NCI-H460 (cell line): ENCODE measurements around the gene NEO1. TPM values are rescaled to one million over a fixed set of nuclear protein-coding genes. Genes with fewer than 3 reads are reported as not detected.
"Not testable (repeated sequence)": the region's sequence is repeated elsewhere in the genome, so short reads cannot be mapped to it uniquely, and the experiment has no call there.

ENCODE experiments used
- DNase-seq: peaks from one replicate; pipeline ENCODE4 v3.0.0-alpha.2; 2016; ENCODE audit warnings: low read depth; ENCODE audit errors: extremely low read depth
- total RNA-seq: library from RNA; depleted of rRNA; stranded (reverse); fragments of >200 nt; shearing (Covaris generic); gene quantifications from 2 replicates; pipeline ENCODE4 v1.2.3, GENCODE V29; 2014

Gene NEO1
- total RNA-seq, 1 experiment from 2014 or later, result 8.2 TPM

DNA sequence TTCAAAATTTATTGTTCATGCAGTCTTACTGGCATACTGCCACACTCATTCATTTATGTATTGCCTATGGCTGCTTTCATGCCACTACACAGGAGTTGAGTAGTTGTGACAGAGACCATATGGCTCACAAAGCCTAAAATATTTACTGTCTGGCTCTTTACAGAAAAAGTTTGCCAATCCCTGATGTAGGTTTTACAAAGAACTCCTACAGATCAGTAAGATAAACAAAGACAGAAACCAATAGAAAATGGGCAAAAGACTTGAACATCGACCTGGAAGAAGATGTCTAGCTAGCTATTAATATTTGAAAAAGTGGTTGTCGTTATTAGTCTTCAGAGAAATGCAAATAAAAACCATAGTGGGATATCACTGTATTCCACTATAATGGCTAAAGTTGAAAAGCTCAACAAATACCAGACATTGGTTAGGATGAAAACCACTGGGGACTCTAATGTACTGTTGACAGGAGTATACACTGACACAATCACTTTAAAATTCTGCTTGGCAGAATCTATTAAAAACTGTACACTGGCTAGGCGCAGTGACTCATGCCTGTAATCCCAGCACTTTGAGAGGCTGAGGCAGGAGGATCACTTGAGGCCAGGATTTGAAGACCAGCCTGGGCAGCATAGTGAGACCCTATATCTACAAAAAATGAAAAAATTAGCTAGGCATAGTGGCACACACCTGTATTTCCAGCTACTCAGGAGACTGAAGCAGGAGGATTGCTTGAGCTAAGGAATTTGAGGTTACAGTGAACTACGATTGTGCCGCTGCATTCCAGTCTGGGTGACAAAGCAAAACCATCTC, 87.7 kb downstream of the NEO1 start:
- no peak for DNase-seq

GRCh38 chr15:73141216-73141900, 89.1 kb downstream of the NEO1 start:
- DNase-seq, result no peak

- DNase-seq, result no peak
Observed at GRCh38 chr15:73142802-73143762, 90.8 kb downstream of the NEO1 start.

- no peak for DNase-seq
Observed at GRCh38 chr15:73143763-73144155, 91.5 kb downstream of the NEO1 start.

GRCh38 chr15:73146419-73146818, 94.2 kb downstream of the NEO1 start:
- DNase-seq, result no peak

GRCh38 chr15:73150831-73151230, 98.6 kb downstream of the NEO1 start:
- DNase-seq, result no peak

DNA sequence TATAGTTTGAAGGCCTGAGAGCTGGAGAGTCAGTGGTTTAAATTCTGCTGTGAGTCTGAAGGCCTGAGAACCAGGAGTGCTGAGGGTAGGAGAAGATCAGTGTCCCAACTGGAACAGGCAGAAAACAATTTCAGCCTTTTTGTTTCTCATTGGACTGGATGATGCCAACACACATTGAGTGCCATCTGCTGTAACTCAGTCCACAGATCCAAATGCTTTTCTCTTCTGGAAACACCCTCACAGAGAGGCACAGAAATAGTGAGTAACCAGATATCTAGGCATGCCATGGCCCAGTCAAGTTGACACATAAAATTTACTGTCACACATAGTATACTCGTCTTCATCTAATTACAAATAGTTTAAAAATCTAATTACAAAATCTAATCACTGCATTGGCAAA, 100.8 kb downstream of the NEO1 start:
- no peak for DNase-seq

GRCh38 chr15:73153447-73153846, 101.2 kb downstream of the NEO1 start:
- DNase-seq, result no peak

GRCh38 chr15:73156431-73157191, 104.3 kb downstream of the NEO1 start:
- no peak for DNase-seq

GRCh38 chr15:73161546-73161945, 109.3 kb downstream of the NEO1 start:
- DNase-seq, result no peak

DNA sequence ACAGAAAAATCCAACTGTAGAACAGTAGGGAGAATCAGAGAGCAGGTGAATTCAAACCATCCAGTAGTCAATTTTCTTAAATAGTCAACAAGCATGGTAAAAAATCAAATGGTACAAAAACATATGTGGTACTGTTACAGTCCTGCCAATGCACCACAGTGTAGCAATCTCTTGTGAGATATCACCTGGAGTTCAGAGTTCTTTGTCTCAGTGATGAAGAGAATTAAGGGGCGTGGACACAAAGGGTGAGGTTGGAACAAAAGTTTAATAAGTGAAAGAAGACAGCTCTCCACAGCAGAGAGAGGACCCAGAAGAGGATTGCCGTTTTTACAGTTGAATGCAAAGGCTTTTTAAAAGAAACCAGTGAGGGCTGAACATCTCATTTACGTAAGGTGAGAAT, 113.2 kb downstream of the NEO1 start:
- DNase-seq, result no peak

- no peak for DNase-seq
Observed at GRCh38 chr15:73165844-73166243, 113.6 kb downstream of the NEO1 start.

DNA sequence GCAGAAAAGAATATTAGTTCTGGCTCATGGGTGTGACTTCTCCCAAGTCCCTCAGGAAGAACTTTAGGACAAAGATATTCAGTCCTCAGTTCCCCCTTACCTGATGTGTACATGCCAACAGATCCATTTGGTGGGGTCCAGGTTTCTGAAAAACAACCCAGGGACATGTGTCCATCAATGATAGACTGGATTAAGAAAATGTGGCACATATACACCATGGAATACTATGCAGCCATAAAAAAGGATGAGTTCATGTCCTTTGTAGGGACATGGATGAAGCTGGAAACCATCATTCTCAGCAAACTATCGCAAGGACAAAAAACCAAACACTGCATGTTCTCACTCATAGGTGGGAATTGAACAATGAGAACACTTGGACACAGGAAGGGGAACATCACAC, 114.4 kb downstream of the NEO1 start:
- DNase-seq, result not testable (repeated sequence)

DNA sequence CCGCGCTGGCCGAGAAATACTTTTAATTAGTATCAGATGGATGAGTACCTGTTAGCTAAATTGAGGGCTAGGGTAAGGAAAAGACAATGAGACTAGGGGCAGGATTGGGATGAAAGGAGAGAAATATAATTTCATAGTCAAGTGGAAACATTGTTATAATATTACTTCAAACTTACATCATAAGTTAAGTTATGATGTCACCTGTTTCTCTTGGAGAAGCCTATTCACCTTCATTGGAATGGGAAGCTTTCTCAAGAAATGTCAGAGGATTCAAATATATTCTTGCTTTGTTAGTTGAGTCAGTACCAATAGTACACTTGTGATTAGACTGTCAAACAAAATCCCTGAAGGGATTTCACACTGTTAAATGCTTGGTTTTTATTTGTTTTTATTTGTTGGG, 116.2 kb downstream of the NEO1 start:
- DNase-seq, result no peak

GRCh38 chr15:73171711-73172110, 119.4 kb downstream of the NEO1 start:
- DNase-seq, result no peak

- no peak for DNase-seq
Observed at GRCh38 chr15:73172508-73172907, 120.2 kb downstream of the NEO1 start.

DNA sequence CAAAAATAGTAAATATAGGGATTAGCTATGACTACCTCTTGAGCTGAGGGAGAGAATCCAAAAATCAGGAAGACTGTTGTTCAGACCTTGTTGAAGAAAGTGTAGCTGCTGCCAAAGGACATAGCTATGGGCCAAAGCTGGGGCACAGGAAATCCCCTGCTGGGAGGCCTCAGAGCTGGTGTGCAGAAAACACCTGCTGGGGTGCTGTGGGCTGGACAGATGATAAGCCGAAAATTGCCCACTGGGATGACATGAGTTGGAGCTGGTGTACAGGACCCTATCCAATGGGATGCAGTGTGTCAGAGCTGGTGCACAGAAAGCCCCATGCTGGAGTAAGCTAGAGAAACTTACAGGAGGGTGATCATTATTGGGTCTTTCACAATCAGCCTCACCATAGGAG, 121.9 kb downstream of the NEO1 start:
- DNase-seq, result no peak

DNA sequence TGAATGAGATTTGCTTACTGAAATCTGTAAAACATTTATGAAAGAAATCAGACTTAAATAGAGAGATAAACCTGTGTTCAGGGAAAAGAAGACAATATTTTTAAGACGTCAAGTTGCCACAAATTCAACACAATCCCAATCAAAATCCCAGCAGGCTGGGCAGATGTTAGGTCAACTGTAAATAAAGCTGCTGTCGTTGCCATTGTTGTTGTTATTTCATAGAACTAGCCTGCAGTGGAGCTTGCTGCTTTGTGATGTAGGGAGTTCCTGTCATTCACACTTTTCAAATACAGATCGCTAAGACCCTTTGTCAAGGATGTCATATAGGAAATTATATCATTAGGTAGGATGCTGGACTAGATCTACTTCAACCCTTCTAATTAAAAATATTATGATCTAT, 123.1 kb downstream of the NEO1 start:
- DNase-seq, result no peak

GRCh38 chr15:73176598-73176997, 124.3 kb downstream of the NEO1 start:
- no peak for DNase-seq

GRCh38 chr15:73183071-73183470, 130.8 kb downstream of the NEO1 start:
- no peak for DNase-seq
